ENCODE data around the gene KISS1.

KISS1 gene

GRCh38 chr1:204154568-204155255 is 41.6 kb downstream of the KISS1 start:
- DNase-seq (ENCODE audit: low spot score) = no peak

GRCh38 chr1:204153667-204154066 is 42.6 kb downstream of the KISS1 start:
- no peak for DNase-seq (ENCODE audit: low spot score)

- DNase-seq (ENCODE audit: low spot score) = no peak
These were observed 43.8 kb downstream of the KISS1 start for GRCh38 chr1:204152310-204153044.

- DNase-seq (ENCODE audit: low spot score) = peak; percentile 43
These were observed 44.6 kb downstream of the KISS1 start, which contains the start of gene ETNK2 for GRCh38 chr1:204151552-204152309. TSS of gene ETNK2 (minus strand) at chr1:204152044. CDS start at chr1:204151852, 192 bp downstream.

GRCh38 chr1:204150702-204151551 is 45.4 kb downstream of the KISS1 start:
- no peak for DNase-seq (ENCODE audit: low spot score)

GRCh38 chr1:204149635-204150565 is 46.4 kb downstream of the KISS1 start:
- no peak for DNase-seq (ENCODE audit: low spot score)

GRCh38 chr1:204149107-204149506 is 47.2 kb downstream of the KISS1 start:
- no peak for DNase-seq (ENCODE audit: low spot score)

GRCh38 chr1:204147406-204148383 is 48.6 kb downstream of the KISS1 start:
- DNase-seq (ENCODE audit: low spot score) = no peak

- DNase-seq (ENCODE audit: low spot score) = no peak
These were observed 49.3 kb downstream of the KISS1 start for GRCh38 chr1:204146965-204147364.

- DNase-seq (ENCODE audit: low spot score) = no peak
These were observed 50.0 kb downstream of the KISS1 start for GRCh38 chr1:204146309-204146708.

GRCh38 chr1:204145033-204145504 is 51.2 kb downstream of the KISS1 start:
- no peak for DNase-seq (ENCODE audit: low spot score)

- no peak for DNase-seq (ENCODE audit: low spot score)
These were observed 52.8 kb downstream of the KISS1 start for GRCh38 chr1:204143276-204144041.

- DNase-seq (ENCODE audit: low spot score) = no peak
These were observed 54.0 kb downstream of the KISS1 start for GRCh38 chr1:204142032-204142974.

GRCh38 chr1:204141131-204141530 is 55.2 kb downstream of the KISS1 start:
- no peak for DNase-seq (ENCODE audit: low spot score)

Measured in CD4-positive, alpha-beta T cell treated with Interleukin-6 at 100 ng/mL for 8 hours (primary cell).